Liver (tissue), 9 donors: ENCODE results near the gene TNPO2. TPM values are rescaled to one million over a fixed set of nuclear protein-coding genes. Genes with fewer than 3 reads are reported as not detected.

Experiments used
- DNase-seq: peaks from one replicate; pipeline ENCODE4 v3.0.0-alpha.2; 2017; ENCODE audit warnings: low spot score
- H3K27ac ChIP-seq, 2 donors: one replicate each; pipeline ENCODE4 v1.7.0; 2013; ENCODE audit warnings: inconsistent platforms in 2 of 2, low read length in 2 of 2, control low read depth in 1 of 2, low read depth in 1 of 2, mild to moderate bottlenecking in 1 of 2
- H3K27me3 ChIP-seq, 4 donors: one replicate each; pipeline versions ENCODE4 v1.6.1 to v1.7.0; 2013; ENCODE audit warnings: low read length in 3 of 4, inconsistent platforms in 1 of 4, mild to moderate bottlenecking in 1 of 4, moderate library complexity in 1 of 4; ENCODE audit not compliant: control insufficient read depth in 4 of 4, insufficient read depth in 4 of 4
- H3K36me3 ChIP-seq, 4 donors: one replicate each; pipeline versions ENCODE4 v1.6.1 to v1.7.0; 2013; ENCODE audit warnings: low read length in 3 of 4, mild to moderate bottlenecking in 3 of 4, low read depth in 1 of 4, moderate library complexity in 1 of 4; ENCODE audit not compliant: control insufficient read depth in 4 of 4, insufficient read depth in 3 of 4
- H3K4me1 ChIP-seq, 4 donors: one replicate each; pipeline versions ENCODE4 v1.6.1 to v1.7.0; 2013; ENCODE audit warnings: low read length in 3 of 4, mild to moderate bottlenecking in 3 of 4, moderate library complexity in 1 of 4; ENCODE audit not compliant: control insufficient read depth in 4 of 4, insufficient read depth in 4 of 4
- H3K4me3 ChIP-seq, 3 donors: one replicate each; pipeline versions ENCODE4 v1.6.1 to v1.7.0; 2013; ENCODE audit warnings: low read length in 3 of 3, control low read depth in 1 of 3, low read depth in 1 of 3, mild to moderate bottlenecking in 1 of 3
- H3K9ac ChIP-seq, 2 donors: one replicate each; pipeline ENCODE4 v1.7.0; 2013; ENCODE audit warnings: low read length in 2 of 2, mild to moderate bottlenecking in 2 of 2, moderate library complexity in 2 of 2, control low read depth in 1 of 2, low read depth in 1 of 2
- H3K9me3 ChIP-seq, 4 donors: one replicate each; pipeline versions ENCODE4 v1.6.1 to v1.7.0; 2013; ENCODE audit warnings: low read length in 3 of 4; ENCODE audit not compliant: control insufficient read depth in 4 of 4
- EGR1 ChIP-seq, 2 donors: IDR thresholded peaks; 2 replicates each; pipeline ENCODE4 v1.6.1; 2016 to 2018; ENCODE audit warnings: antibody characterized with exemption in 2 of 2, low read depth in 2 of 2
- FOXA1 ChIP-seq: IDR thresholded peaks from 2 replicates; pipeline ENCODE4 v1.6.1; 2016; ENCODE audit warnings: antibody characterized with exemption
- FOXA2 ChIP-seq: IDR thresholded peaks from 2 replicates; pipeline ENCODE4 v1.6.1; 2016; ENCODE audit warnings: antibody characterized with exemption
- GABPA ChIP-seq, 2 donors: IDR thresholded peaks in 1 of 2; conservative IDR thresholded peaks in 1 of 2; 2 replicates each; pipeline ENCODE4 v1.6.1; 2016; ENCODE audit warnings: antibody characterized with exemption in 2 of 2, mild to moderate bottlenecking in 1 of 2, moderate library complexity in 1 of 2
- HNF4A ChIP-seq, 2 donors: conservative IDR thresholded peaks; 2 replicates each; pipeline ENCODE4 v1.6.1; 2016; ENCODE audit warnings: antibody characterized with exemption in 2 of 2, mild to moderate bottlenecking in 2 of 2
- HNF4G ChIP-seq: IDR thresholded peaks from 2 replicates; pipeline ENCODE4 v1.6.1; 2016; ENCODE audit warnings: antibody characterized with exemption
- JUND ChIP-seq, 2 donors: IDR thresholded peaks; 2 replicates each; pipeline ENCODE4 v1.6.1; 2016; ENCODE audit warnings: antibody characterized with exemption in 2 of 2
- NR2F2 ChIP-seq: IDR thresholded peaks from 2 replicates; pipeline ENCODE4 v1.6.1; 2016; ENCODE audit warnings: antibody characterized with exemption
- RAD21 ChIP-seq, 2 donors: IDR thresholded peaks; 2 replicates each; pipeline ENCODE4 v1.6.1; 2016; ENCODE audit warnings: antibody characterized with exemption in 2 of 2, mild to moderate bottlenecking in 2 of 2
- RXRA ChIP-seq, 2 donors: IDR thresholded peaks; 2 replicates each; pipeline ENCODE4 v1.6.1; 2017 to 2018; ENCODE audit warnings: antibody characterized with exemption in 2 of 2, mild to moderate bottlenecking in 1 of 2
- SP1 ChIP-seq: IDR thresholded peaks from 2 replicates; pipeline ENCODE4 v1.6.1; 2018; ENCODE audit warnings: antibody characterized with exemption, mild to moderate bottlenecking
- TAF1 ChIP-seq: conservative IDR thresholded peaks from 2 replicates; pipeline ENCODE4 v1.6.1; 2016; ENCODE audit warnings: antibody characterized with exemption, mild to moderate bottlenecking
- YY1 ChIP-seq: IDR thresholded peaks from 2 replicates; pipeline ENCODE4 v1.6.1; 2016; ENCODE audit warnings: antibody characterized with exemption, mild to moderate bottlenecking
- WGBS: extraction: QIAGEN DNeasy Blood & Tissue Kit; methylation state at CpG from one replicate; pipeline ENCODE4 v1.1.7; 2013; 5-methylcytosine and 5-hydroxymethylcytosine counted together
- polyA plus RNA-seq, 2 donors: library from polyadenylated mRNA; stranded (reverse) in 1 of 2; unstranded in 1 of 2; fragments of 200-250 nt in 1 of 2; fragments of >200 nt in 1 of 2; fragmentation: Nextera tagmentation in 1 of 2; extraction: Ambion mirVana in 1 of 2; gene quantifications; one replicate each; pipeline versions ENCODE4 v1.2.1 to v1.2.3, GENCODE V29; 2013 to 2015
- total RNA-seq, 2 donors: library from RNA; depleted of rRNA; stranded (reverse); fragments of >200 nt; gene quantifications; one replicate each; pipeline ENCODE4 v1.2.3, GENCODE V29; 2014
- TF ChIP-seq, protein P1 (sequence below): IDR thresholded peaks from 2 replicates; pipeline ENCODE4 v1.6.1; 2016; ENCODE audit warnings: antibody characterized with exemption
- TF ChIP-seq, protein P2 (sequence below): fragments of 150-350 bp; IDR thresholded peaks from 2 replicates; pipeline ENCODE4 v1.5.1; 2017; ENCODE audit warnings: improper control_type of control experiment, low read depth, low read length; ENCODE audit not compliant: missing input control
- TF ChIP-seq, protein P3 (sequence below): IDR thresholded peaks from 2 replicates; pipeline ENCODE4 v1.6.1; 2016; ENCODE audit warnings: antibody characterized with exemption, mild to moderate bottlenecking
- TF ChIP-seq, protein P4 (sequence below): IDR thresholded peaks from 2 replicates; pipeline ENCODE4 v1.6.1; 2016; ENCODE audit warnings: antibody characterized with exemption
- donor health status: healthy.
- donor health status: healthy.
- donor health status: healthy.
- donor health status: healthy.
- donor health status: healthy.

Gene TNPO2
- total and polyA plus RNA-seq, 4 donors, result 6.3 to 22.2 (median 15.8) TPM

DNA sequence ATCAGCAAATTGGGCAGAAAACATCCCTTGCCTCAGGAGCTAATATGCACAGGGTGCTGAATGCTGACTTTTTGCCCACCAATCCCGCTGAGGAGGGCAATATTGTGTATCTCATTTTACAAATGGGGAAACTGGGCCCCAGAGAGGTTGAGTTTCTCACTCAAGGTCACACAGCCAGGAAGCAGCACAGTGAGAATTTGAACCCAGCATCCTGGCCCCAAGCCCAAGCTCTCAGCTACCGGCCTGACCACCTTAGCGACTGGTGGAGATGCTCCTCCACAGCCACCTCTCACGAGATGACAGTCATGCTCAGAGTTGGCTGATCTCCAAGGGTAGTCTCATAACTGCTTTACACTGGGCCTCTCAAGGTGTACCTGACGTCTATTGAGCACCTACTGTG lies 30.8 kb downstream of the TNPO2 start:
- Histone ChIP-seq H3K9me3 (no peaks in the 10 kb centered on the region), H3K4me3 (no peak overlapping the region), H3K36me3 (peaks cover 0 to under 1% (median 0%) of the 10 kb centered on the region in 4 donors), H3K27me3 (no peaks in the 10 kb centered on the region), H3K27ac (no peak overlapping the region), H3K9ac (no peak overlapping the region), H3K4me1 (peaks cover 5 to 22% (median 16%) of the 10 kb centered on the region in 4 donors)
- TF ChIP-seq HNF4G, result no peak
- TF ChIP-seq JUND (IDR thresholded peaks at IDR 0.05), result no peak
- no peak for TF ChIP-seq EGR1 (IDR thresholded peaks at IDR 0.05; ENCODE audit: low read depth in 2 of 2)
- TF ChIP-seq SP1, result no peak
- no peak for TF ChIP-seq FOXA2
- TF ChIP-seq, protein P1, sequence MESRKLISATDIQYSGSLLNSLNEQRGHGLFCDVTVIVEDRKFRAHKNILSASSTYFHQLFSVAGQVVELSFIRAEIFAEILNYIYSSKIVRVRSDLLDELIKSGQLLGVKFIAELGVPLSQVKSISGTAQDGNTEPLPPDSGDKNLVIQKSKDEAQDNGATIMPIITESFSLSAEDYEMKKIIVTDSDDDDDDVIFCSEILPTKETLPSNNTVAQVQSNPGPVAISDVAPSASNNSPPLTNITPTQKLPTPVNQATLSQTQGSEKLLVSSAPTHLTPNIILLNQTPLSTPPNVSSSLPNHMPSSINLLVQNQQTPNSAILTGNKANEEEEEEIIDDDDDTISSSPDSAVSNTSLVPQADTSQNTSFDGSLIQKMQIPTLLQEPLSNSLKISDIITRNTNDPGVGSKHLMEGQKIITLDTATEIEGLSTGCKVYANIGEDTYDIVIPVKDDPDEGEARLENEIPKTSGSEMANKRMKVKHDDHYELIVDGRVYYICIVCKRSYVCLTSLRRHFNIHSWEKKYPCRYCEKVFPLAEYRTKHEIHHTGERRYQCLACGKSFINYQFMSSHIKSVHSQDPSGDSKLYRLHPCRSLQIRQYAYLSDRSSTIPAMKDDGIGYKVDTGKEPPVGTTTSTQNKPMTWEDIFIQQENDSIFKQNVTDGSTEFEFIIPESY, result no peak
- no peak for TF ChIP-seq TAF1
- TF ChIP-seq NR2F2, result no peak
- no peak for TF ChIP-seq FOXA1
- TF ChIP-seq YY1, result no peak
- TF ChIP-seq, protein P2, sequence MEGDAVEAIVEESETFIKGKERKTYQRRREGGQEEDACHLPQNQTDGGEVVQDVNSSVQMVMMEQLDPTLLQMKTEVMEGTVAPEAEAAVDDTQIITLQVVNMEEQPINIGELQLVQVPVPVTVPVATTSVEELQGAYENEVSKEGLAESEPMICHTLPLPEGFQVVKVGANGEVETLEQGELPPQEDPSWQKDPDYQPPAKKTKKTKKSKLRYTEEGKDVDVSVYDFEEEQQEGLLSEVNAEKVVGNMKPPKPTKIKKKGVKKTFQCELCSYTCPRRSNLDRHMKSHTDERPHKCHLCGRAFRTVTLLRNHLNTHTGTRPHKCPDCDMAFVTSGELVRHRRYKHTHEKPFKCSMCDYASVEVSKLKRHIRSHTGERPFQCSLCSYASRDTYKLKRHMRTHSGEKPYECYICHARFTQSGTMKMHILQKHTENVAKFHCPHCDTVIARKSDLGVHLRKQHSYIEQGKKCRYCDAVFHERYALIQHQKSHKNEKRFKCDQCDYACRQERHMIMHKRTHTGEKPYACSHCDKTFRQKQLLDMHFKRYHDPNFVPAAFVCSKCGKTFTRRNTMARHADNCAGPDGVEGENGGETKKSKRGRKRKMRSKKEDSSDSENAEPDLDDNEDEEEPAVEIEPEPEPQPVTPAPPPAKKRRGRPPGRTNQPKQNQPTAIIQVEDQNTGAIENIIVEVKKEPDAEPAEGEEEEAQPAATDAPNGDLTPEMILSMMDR, result no peak
- TF ChIP-seq, protein P3, sequence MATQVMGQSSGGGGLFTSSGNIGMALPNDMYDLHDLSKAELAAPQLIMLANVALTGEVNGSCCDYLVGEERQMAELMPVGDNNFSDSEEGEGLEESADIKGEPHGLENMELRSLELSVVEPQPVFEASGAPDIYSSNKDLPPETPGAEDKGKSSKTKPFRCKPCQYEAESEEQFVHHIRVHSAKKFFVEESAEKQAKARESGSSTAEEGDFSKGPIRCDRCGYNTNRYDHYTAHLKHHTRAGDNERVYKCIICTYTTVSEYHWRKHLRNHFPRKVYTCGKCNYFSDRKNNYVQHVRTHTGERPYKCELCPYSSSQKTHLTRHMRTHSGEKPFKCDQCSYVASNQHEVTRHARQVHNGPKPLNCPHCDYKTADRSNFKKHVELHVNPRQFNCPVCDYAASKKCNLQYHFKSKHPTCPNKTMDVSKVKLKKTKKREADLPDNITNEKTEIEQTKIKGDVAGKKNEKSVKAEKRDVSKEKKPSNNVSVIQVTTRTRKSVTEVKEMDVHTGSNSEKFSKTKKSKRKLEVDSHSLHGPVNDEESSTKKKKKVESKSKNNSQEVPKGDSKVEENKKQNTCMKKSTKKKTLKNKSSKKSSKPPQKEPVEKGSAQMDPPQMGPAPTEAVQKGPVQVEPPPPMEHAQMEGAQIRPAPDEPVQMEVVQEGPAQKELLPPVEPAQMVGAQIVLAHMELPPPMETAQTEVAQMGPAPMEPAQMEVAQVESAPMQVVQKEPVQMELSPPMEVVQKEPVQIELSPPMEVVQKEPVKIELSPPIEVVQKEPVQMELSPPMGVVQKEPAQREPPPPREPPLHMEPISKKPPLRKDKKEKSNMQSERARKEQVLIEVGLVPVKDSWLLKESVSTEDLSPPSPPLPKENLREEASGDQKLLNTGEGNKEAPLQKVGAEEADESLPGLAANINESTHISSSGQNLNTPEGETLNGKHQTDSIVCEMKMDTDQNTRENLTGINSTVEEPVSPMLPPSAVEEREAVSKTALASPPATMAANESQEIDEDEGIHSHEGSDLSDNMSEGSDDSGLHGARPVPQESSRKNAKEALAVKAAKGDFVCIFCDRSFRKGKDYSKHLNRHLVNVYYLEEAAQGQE, result no peak
- TF ChIP-seq, protein P4, sequence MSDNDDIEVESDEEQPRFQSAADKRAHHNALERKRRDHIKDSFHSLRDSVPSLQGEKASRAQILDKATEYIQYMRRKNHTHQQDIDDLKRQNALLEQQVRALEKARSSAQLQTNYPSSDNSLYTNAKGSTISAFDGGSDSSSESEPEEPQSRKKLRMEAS, result no peak
- TF ChIP-seq HNF4A (conservative IDR thresholded peaks at IDR 0.05), result no peak
- no peak for TF ChIP-seq GABPA (IDR thresholded peaks at IDR 0.05 in 1 of 2, conservative IDR thresholded peaks at IDR 0.05 in 1 of 2)
- TF ChIP-seq RAD21 (IDR thresholded peaks at IDR 0.05), result no peak
- WGBS, result 93% methylated on average over 5 of the region's 5 CpGs
- no peak for DNase-seq

DNA sequence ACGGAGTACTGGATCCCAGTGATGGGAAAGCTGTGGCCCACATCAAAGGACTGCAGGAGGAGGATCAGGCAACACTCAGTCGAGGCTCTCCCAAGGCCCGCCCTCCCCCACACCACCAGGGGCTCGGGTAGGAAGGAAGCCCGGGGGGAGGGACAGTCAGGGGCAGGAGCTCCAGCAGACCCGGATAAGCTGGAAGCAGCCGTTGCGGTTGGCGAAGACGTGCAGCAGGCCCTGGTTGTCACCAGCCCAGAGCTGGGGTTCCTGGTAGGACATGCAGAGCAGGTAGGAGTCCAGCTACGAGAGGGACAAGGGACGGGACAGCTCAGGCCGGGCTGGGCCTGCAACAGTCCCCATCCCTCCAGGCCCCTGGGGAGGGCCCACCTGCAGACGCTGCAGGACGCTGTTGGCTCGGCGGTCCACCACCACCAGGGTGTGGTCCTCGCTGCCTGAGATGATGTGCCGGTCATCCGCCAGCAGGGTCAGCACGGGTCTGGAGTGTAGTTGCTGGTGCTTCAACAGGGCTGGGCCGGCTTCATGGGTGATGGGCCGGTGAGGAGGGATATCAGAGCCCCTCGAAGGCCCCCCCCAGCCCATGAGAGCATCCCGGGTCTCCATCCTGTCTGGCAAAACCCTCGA lies 34.0 kb downstream of the TNPO2 start:
- no peak overlapping the region for H3K4me3 ChIP-seq
- TF ChIP-seq, protein P2, result no peak
- TF ChIP-seq JUND (IDR thresholded peaks at IDR 0.05), result no peak
- TF ChIP-seq EGR1 (IDR thresholded peaks at IDR 0.05; ENCODE audit: low read depth in 2 of 2), result no peak
- TF ChIP-seq, protein P4, result no peak
- TF ChIP-seq SP1, result no peak
- TF ChIP-seq HNF4G, result no peak
- no peak for TF ChIP-seq RXRA (IDR thresholded peaks at IDR 0.05)
- TF ChIP-seq, protein P3, result no peak

More for the DNA sequence above, 34.0 kb downstream of the TNPO2 start:
- Histone ChIP-seq H3K27ac (no peak overlapping the region), H3K27me3 (no peaks in the 10 kb centered on the region), H3K9ac (no peak overlapping the region), H3K36me3 (no peaks in the 10 kb centered on the region), H3K4me1 (peaks cover 0 to under 1% (median 0%) of the 10 kb centered on the region in 4 donors), H3K9me3 (no peaks in the 10 kb centered on the region)
- no peak for DNase-seq
- WGBS, result 84% methylated on average over 26 of the region's 26 CpGs
